Progenitor cell of endocrine pancreas (in vitro differentiated cells): ENCODE results near the gene PAX5. TPM values are rescaled to one million over a fixed set of nuclear protein-coding genes. Genes with fewer than 3 reads are reported as not detected.

Experiments
- DNase-seq: peaks from one replicate; pipeline ENCODE4 v3.0.0; 2021; ENCODE audit warnings: low spot score; ENCODE audit not compliant: unreplicated experiment
- H3K27ac Mint-ChIP-seq: 2 replicates; pipeline ENCODE4 v1.8.0; 2021; ENCODE audit warnings: mild to moderate bottlenecking, moderate library complexity, mixed read lengths
- H3K27me3 Mint-ChIP-seq: 2 replicates; pipeline ENCODE4 v1.8.0; 2021; ENCODE audit warnings: mixed read lengths
- H3K36me3 Mint-ChIP-seq: 2 replicates; pipeline ENCODE4 v1.8.0; 2022; ENCODE audit warnings: mixed read lengths; ENCODE audit not compliant: insufficient read depth
- H3K4me1 Mint-ChIP-seq: 2 replicates; pipeline ENCODE4 v1.8.0; 2021; ENCODE audit warnings: low read depth, mixed read lengths
- H3K4me3 Mint-ChIP-seq: 2 replicates; pipeline ENCODE4 v1.8.0; 2021; ENCODE audit warnings: low read depth, mild to moderate bottlenecking, moderate library complexity, mixed read lengths
- H3K9me3 Mint-ChIP-seq: 2 replicates; pipeline ENCODE4 v1.8.0; 2021; ENCODE audit warnings: low read depth, mixed read lengths
- microRNA-seq: library from miRNA; unstranded; fragments of <30 nt; microRNA quantifications from one replicate; pipeline ENCODE4 v1.1.0, GENCODE V29; 2020; ENCODE audit warnings: borderline number of aligned reads; ENCODE audit not compliant: unreplicated experiment
- total RNA-seq: library from RNA; stranded (reverse); gene quantifications from 2 replicates; pipeline ENCODE4 v1.2.1, GENCODE V29; 2021
- TF ChIP-seq, protein P1 (sequence below): fragments of 200-600 bp; sonication (generic); IDR thresholded peaks from one replicate; pipeline ENCODE4 v1.5.0; 2021; ENCODE audit warnings: antibody characterized with exemption, mild to moderate bottlenecking; ENCODE audit not compliant: unreplicated experiment

PAX5 gene
- total RNA-seq, 1 donor from 2014 or later: not detected

DNA sequence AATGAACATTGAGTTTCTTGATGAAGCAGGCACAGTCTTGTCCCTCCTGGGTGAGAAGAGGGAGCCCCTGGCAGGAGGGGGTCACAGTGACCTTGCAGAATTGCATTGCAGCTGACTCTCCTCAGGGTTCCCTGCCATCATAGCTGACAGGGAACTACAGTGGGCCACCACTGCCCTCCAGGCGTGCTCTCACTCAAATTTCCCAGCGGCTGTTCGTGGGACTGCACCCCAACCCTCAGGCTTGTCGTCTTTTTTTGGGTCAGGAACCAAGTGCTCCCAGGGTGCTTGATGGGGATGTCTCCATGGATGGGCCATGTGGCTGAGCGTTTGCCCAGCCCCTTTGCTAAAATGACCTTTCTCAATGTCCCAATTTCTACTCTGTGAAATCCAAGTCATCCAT, 245.5 kb downstream of the PAX5 start:
- peaks cover 36% of the 10 kb centered on the region for H3K27me3 Mint-ChIP-seq
- no peaks in the 10 kb centered on the region for H3K36me3 Mint-ChIP-seq
- no peak overlapping the region for H3K4me3 Mint-ChIP-seq
- DNase-seq: no peak
- H3K9me3 Mint-ChIP-seq: peaks cover 5% of the 10 kb centered on the region
- no peaks in the 10 kb centered on the region for H3K4me1 Mint-ChIP-seq
- H3K27ac Mint-ChIP-seq: no peak overlapping the region
- TF ChIP-seq, protein P1, sequence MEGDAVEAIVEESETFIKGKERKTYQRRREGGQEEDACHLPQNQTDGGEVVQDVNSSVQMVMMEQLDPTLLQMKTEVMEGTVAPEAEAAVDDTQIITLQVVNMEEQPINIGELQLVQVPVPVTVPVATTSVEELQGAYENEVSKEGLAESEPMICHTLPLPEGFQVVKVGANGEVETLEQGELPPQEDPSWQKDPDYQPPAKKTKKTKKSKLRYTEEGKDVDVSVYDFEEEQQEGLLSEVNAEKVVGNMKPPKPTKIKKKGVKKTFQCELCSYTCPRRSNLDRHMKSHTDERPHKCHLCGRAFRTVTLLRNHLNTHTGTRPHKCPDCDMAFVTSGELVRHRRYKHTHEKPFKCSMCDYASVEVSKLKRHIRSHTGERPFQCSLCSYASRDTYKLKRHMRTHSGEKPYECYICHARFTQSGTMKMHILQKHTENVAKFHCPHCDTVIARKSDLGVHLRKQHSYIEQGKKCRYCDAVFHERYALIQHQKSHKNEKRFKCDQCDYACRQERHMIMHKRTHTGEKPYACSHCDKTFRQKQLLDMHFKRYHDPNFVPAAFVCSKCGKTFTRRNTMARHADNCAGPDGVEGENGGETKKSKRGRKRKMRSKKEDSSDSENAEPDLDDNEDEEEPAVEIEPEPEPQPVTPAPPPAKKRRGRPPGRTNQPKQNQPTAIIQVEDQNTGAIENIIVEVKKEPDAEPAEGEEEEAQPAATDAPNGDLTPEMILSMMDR: peak; percentile 44

DNA sequence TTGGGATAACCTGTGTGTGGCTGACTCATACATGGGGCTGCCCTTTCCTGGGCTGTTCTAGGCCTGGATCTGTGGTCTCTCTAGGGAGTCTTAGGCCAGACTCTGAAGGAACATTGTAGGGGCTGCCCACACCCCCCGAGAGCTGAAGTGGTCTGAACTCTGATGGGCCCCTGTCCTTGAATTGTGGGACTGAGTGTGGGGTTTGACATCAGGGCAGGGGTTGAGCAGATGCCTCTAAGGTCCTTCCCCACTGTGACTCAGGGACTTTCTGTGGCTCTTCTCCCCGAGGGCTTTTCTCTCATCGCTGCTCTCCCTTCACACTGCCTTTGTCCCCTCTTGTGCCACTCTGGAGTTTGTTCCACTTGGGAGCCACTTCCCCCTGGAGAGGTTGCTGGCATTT, 246.4 kb downstream of the PAX5 start:
- DNase-seq: no peak
- Mint-ChIP-seq H3K4me1 (no peaks in the 10 kb centered on the region), H3K27ac (no peak overlapping the region), H3K4me3 (no peak overlapping the region), H3K27me3 (peaks cover 39% of the 10 kb centered on the region), H3K9me3 (no peaks in the 10 kb centered on the region), H3K36me3 (no peaks in the 10 kb centered on the region)
- TF ChIP-seq, protein P1: no peak

Small RNA genes lying within 50 kb of the gene (microRNA-seq; reads per million reads assigned to microRNA genes)
- gene MIR4475 (not detected), gene MIR4476 (not detected), gene MIR4540 (not detected)

Other genes starting within 250 kb of the PAX5 start
- gene ZCCHC7, start 86.3 kb upstream of the PAX5 start, total RNA-seq: 16.6 and 16.7 TPM in 2 replicates